VCaP (cell line): ENCODE data around the gene SERPINA3.
A peak's percentile ranks its signal among the peaks of the same experiment; 100 is the strongest.

Experiments used
- H3K27ac ChIP-seq: fragments of 450-650 bp; 2 replicates; pipeline ENCODE4 v1.5.1; 2017
- CTCF ChIP-seq: fragments of 450-650 bp; conservative IDR thresholded peaks from 2 replicates; pipeline ENCODE4 v1.5.1; 2017; ENCODE audit warnings: mild to moderate bottlenecking, moderate library complexity

SERPINA3 gene

GRCh38 chr14:94636744-94637412, 24.7 kb downstream of the SERPINA3 start:
- peak; percentile 68 for TF ChIP-seq CTCF
- H3K27ac ChIP-seq = peak overlapping the region; percentile 86

GRCh38 chr14:94637814-94638213, 25.6 kb downstream of the SERPINA3 start:
- peak overlapping the region; percentile 63 for H3K27ac ChIP-seq

GRCh38 chr14:94638339-94638738, 26.1 kb downstream of the SERPINA3 start:
- peak overlapping the region; percentile 63 for H3K27ac ChIP-seq
- no peak for TF ChIP-seq CTCF

- no peak for TF ChIP-seq CTCF
- H3K27ac ChIP-seq = peak overlapping the region; percentile 63; the same call in 1 of the 2 replicates
Observed at GRCh38 chr14:94638961-94639817, 27.0 kb downstream of the SERPINA3 start.

GRCh38 chr14:94640721-94641631, 28.8 kb downstream of the SERPINA3 start:
- H3K27ac ChIP-seq = no peak overlapping the region; the same call in 1 of the 2 replicates
- no peak for TF ChIP-seq CTCF

- no peak overlapping the region for H3K27ac ChIP-seq
- TF ChIP-seq CTCF = no peak
Observed at GRCh38 chr14:94641632-94641955, 29.4 kb downstream of the SERPINA3 start.

- H3K27ac ChIP-seq = no peak overlapping the region
- no peak for TF ChIP-seq CTCF
Observed at GRCh38 chr14:94643316-94644101, 31.3 kb downstream of the SERPINA3 start.
